K562 (cell line): ENCODE measurements around the gene PELI2. TPM values are rescaled to one million over a fixed set of nuclear protein-coding genes. Genes with fewer than 3 reads are reported as not detected.

Source experiments
- ATAC-seq: fragments of 200-7000 bp; cut with Tn5 transposase; 3 replicates; pipeline ENCODE4 v1.9.1; 2020; ENCODE audit warnings: moderate library complexity
- BruUV-seq: library from RNA; stranded (reverse); fragments of 400-500 nt; replicated peaks from 2 replicates; lab custom pipeline; 2021; lab: Mats Ljungman, UMichigan
- CTCF ChIA-PET: fragments of 300-600 bp; formaldehyde crosslinking; extraction: SDS; loops from one replicate; lab custom pipeline; 2021; ENCODE audit warnings: low intra/inter-chr PET ratio; lab: Yijun Ruan, JAX
- POLR2A ChIA-PET: fragments of 300-600, 350-650 bp; sonication (Branson Sonifier 250); formaldehyde crosslinking; extraction: SDS; loops from one replicate; lab custom pipeline; 2021; ENCODE audit warnings: antibody characterized with exemption, inconsistent platforms; lab: Yijun Ruan, JAX
- DNase-seq, 4 experiments: peaks; one replicate each; pipeline versions ENCODE4 v3.0.0 to v3.0.0-alpha.2; 2011 to 2018; ENCODE audit warnings: low spot score in 3 of 4, mixed read lengths in 3 of 4; ENCODE audit errors: extremely low read depth in 1 of 4
- FAIRE-seq: peaks from 2 replicates; lab custom pipeline; 2011; peaks lifted over from hg19 to GRCh38; lab: Jason Lieb, UNC
- H2AFZ ChIP-seq: 2 replicates; pipeline ENCODE4 v1.6.0; 2011; ENCODE audit warnings: low read depth, low read length, control low read depth, inconsistent platforms
- H3K27ac ChIP-seq: fragments of 200-600 bp; 3 replicates; pipeline ENCODE4 v1.8.0; 2011; ENCODE audit warnings: low read depth, mild to moderate bottlenecking, control low read depth, inconsistent platforms, low read length, moderate library complexity, mixed read lengths; ENCODE audit errors: extremely low read depth
- H3K27me3 ChIP-seq, 2 experiments: fragments of 300-600 bp in 1 of 2; 2 replicates in 1 of 2; 3 replicates in 1 of 2; pipeline versions ENCODE4 v1.6.0 to v1.8.0; 2011; ENCODE audit warnings: inconsistent platforms in 2 of 2, low read length in 2 of 2, mild to moderate bottlenecking in 1 of 2, mixed read lengths in 1 of 2, moderate library complexity in 1 of 2; ENCODE audit not compliant: control insufficient read depth in 2 of 2, insufficient read depth in 2 of 2
- H3K36me3 ChIP-seq: fragments of 300-600 bp; 3 replicates; pipeline ENCODE4 v1.8.0; 2011; ENCODE audit warnings: mild to moderate bottlenecking, low read length, inconsistent platforms; ENCODE audit not compliant: control insufficient read depth, insufficient read depth
- H3K4me1 ChIP-seq, 2 experiments: fragments of 200-600 bp in 1 of 2; replicated peaks in 1 of 2; 2 replicates in 1 of 2; 3 replicates in 1 of 2; pipeline versions ENCODE4 v1.5.1 to v1.8.0; 2011; ENCODE audit warnings: inconsistent platforms in 2 of 2, low read length in 2 of 2, mild to moderate bottlenecking in 1 of 2, mixed read lengths in 1 of 2, moderate library complexity in 1 of 2; ENCODE audit not compliant: control insufficient read depth in 2 of 2, insufficient read depth in 2 of 2
- H3K4me2 ChIP-seq: 2 replicates; pipeline ENCODE4 v1.6.1; 2011; ENCODE audit warnings: low read length, control low read depth, inconsistent platforms, mixed read lengths; ENCODE audit not compliant: insufficient read depth
- H3K4me3 ChIP-seq: fragments of 200-600 bp; sonication (generic), shearing (Covaris generic); 2 replicates; pipeline ENCODE4 v1.5.1; 2016; ENCODE audit warnings: control low read depth, inconsistent platforms
- H3K79me2 ChIP-seq: fragments of 200-600 bp; 3 replicates; pipeline ENCODE4 v1.8.0; 2011; ENCODE audit warnings: low read length, inconsistent platforms; ENCODE audit not compliant: control insufficient read depth, insufficient read depth
- H3K9ac ChIP-seq, 2 experiments: 2 replicates each; pipeline versions ENCODE4 v1.6.0 to v1.6.1; 2011; ENCODE audit warnings: low read depth in 2 of 2, low read length in 2 of 2, control low read depth in 1 of 2, inconsistent platforms in 1 of 2, mild to moderate bottlenecking in 1 of 2, mixed read lengths in 1 of 2; ENCODE audit not compliant: insufficient read depth in 1 of 2
- H3K9me1 ChIP-seq: one replicate; pipeline ENCODE4 v1.6.0; 2011; ENCODE audit warnings: inconsistent platforms, mild to moderate bottlenecking, low read length, moderate library complexity; ENCODE audit not compliant: control insufficient read depth, insufficient read depth
- H3K9me3 ChIP-seq: replicated peaks from 2 replicates; pipeline ENCODE4 v1.5.1; 2011; ENCODE audit warnings: low read depth, low read length, inconsistent platforms; ENCODE audit not compliant: control insufficient read depth, insufficient read depth
- H4K20me1 ChIP-seq: replicated peaks from 2 replicates; pipeline ENCODE4 v1.6.1; 2011; ENCODE audit warnings: low read length, inconsistent platforms, mixed read lengths; ENCODE audit not compliant: control insufficient read depth, insufficient read depth
- CGGBP1 ChIP-seq: fragments of 250-450 bp; sonication (Bioruptor Pico); IDR thresholded peaks from 2 replicates; pipeline ENCODE4 v1.9.0; 2021; ENCODE audit warnings: mild to moderate bottlenecking
- EZH2 ChIP-seq: IDR thresholded peaks from 2 replicates; pipeline ENCODE4 v1.6.1; 2012; ENCODE audit warnings: low read depth, mild to moderate bottlenecking, inconsistent platforms, low read length, borderline replicate concordance
- FOS ChIP-seq: IDR thresholded peaks from 3 replicates; pipeline ENCODE4 v1.6.1; 2011; ENCODE audit not compliant: insufficient read length; ENCODE audit errors: extremely low read depth
- JUNB ChIP-seq: fragments of 450-650 bp; formaldehyde crosslinking; conservative IDR thresholded peaks from 2 replicates; pipeline ENCODE4 v1.4.0; 2020; ENCODE audit warnings: mild to moderate bottlenecking
- STAT5B ChIP-seq: fragments of 250-450 bp; sonication (Bioruptor Pico); IDR thresholded peaks from 2 replicates; pipeline ENCODE4 v1.8.0; 2021; ENCODE audit warnings: mild to moderate bottlenecking, inconsistent platforms
- VEZF1 ChIP-seq: fragments of 200-800 bp; sonication (Bioruptor generic); IDR thresholded peaks from 2 replicates; pipeline ENCODE4 v1.6.1; 2017; ENCODE audit warnings: missing genetic modification characterization, missing compliant biosample characterization
- ZNF518B ChIP-seq: fragments of 250-450 bp; sonication (Bioruptor Pico); IDR thresholded peaks from 2 replicates; pipeline ENCODE4 v1.5.0; 2021; ENCODE audit warnings: mild to moderate bottlenecking, moderate library complexity
- ZNF778 ChIP-seq: fragments of 450-650 bp; formaldehyde crosslinking; IDR thresholded peaks from 2 replicates; pipeline ENCODE4 v1.4.0; 2020; ENCODE audit warnings: mild to moderate bottlenecking, moderate library complexity
- ZNF785 ChIP-seq: fragments of 250-450 bp; sonication (Bioruptor Pico); IDR thresholded peaks from 2 replicates; pipeline ENCODE4 v1.4.0; 2020; ENCODE audit warnings: mild to moderate bottlenecking
- WGBS: fragments of 100-300 bp; shearing (Covaris generic); methylation state at CpG from one replicate; pipeline ENCODE4 v1.1.6; 2016; ENCODE audit warnings: low coverage, mixed read lengths; ENCODE audit not compliant: insufficient coverage; ENCODE audit errors: missing lambda C conversion rate; 5-methylcytosine and 5-hydroxymethylcytosine counted together
- in situ Hi-C: fragments of 300-500 bp; cut with MboI; formaldehyde crosslinking; loops from 4 replicates; pipeline ENCODE4 v1.15.0; 2018; ENCODE audit warnings: inconsistent platforms, mixed read lengths
- intact Hi-C: fragments of 100-400 bp; cut with micrococcal nuclease; formaldehyde crosslinking; loops from 2 replicates; pipeline ENCODE4 v1.14.2; 2022
- polyA plus RNA-seq, 8 experiments: library from polyadenylated mRNA; depleted of rRNA in 4 of 8; stranded (reverse) in 5 of 8; unstranded in 3 of 8; fragments of >200 nt; fragmentation: Nextera tagmentation in 2 of 8; fragmentation: Illumina TruSeq in 1 of 8; extraction: Ambion mirVana in 2 of 8; extraction: Trizol in 1 of 8; gene quantifications; 2 replicates each; pipeline versions ENCODE4 v1.2.1 to v1.2.3, GENCODE V29; 2011 to 2014; ENCODE audit warnings: inconsistent platforms in 1 of 8, missing spikeins in 1 of 8
- total RNA-seq, 7 experiments: library from RNA; depleted of rRNA in 6 of 7; stranded (reverse); fragments of >200 nt in 6 of 7; fragmentation: Illumina TruSeq in 2 of 7; extraction: Trizol in 2 of 7; gene quantifications; 2 replicates each; pipeline versions ENCODE4 v1.2.1 to v1.2.3, GENCODE V29; 2011 to 2021; ENCODE audit warnings: low replicate concordance in 1 of 7
- TF ChIP-seq, protein P1 (sequence below), 2 experiments: IDR thresholded peaks; 2 replicates each; pipeline ENCODE4 v1.6.1; 2011; ENCODE audit warnings: borderline replicate concordance in 1 of 2, control low read depth in 1 of 2, low read depth in 1 of 2, low read length in 1 of 2, mild to moderate bottlenecking in 1 of 2, mixed read lengths in 1 of 2, moderate library complexity in 1 of 2; ENCODE audit not compliant: insufficient read depth in 1 of 2, insufficient read length in 1 of 2, poor library complexity in 1 of 2, severe bottlenecking in 1 of 2; ENCODE audit errors: extremely low read depth in 1 of 2
- TF ChIP-seq, protein P2 (sequence below): fragments of 250-450 bp; sonication (Bioruptor Pico); IDR thresholded peaks from 2 replicates; pipeline ENCODE4 v1.5.0; 2021; ENCODE audit warnings: mild to moderate bottlenecking, borderline replicate concordance

PELI2 gene
- total and polyA plus RNA-seq, 9 of the 15 experiments (the other 6 are each of a cell fraction or from before 2014, with no cell fraction given): 0.20 to 1.5 (median 0.44) TPM

DNA sequence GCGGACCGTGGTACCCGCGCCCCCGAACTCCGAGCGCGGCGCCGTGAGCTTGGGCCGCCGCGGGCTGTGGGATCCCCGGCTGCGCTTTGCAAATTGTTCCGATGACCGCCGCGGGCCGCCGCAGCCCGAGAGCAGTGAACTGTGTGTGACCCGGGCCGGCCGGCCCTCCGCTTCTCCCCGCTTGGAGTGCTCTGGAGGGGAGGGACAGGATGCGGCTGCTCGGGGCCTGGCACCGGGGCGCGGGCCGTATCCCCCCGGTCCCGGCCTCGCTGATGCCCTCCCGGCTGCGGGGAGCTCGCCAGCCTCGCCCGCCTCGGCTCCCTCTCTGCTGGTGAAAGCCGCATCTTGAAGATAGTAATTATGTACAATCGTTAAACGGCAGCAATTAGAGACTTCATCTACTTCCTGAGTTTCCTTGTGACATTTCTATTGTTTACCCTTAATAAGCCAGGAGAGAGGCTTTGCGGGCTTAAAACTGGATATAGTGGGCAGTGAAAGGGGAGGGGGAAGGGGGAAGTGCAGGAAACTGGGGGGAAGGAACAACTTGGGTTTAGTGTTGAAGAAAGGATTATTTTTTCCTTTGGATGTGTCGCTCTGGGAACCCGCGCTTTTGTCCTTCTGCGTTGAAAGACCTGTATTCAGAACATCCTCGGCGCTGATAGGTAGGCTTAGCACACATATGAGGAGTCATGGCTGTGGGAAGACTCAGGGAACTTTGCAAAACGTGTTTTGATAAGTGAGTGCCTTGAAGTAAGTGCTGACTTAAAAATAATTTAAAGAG is 1.2 kb downstream of the PELI2 start:
- POLR2A ChIA-PET: interaction anchor here (0.6 kb wide), 1 partner anchor 208 kb away, joined by 3 read pairs; no protein-coding TSS in a partner anchor
- in situ Hi-C loops: no loop called here
- peaks cover 5 to 13% of the 10 kb centered on the region in 2 experiments for H3K27me3 ChIP-seq
- TF ChIP-seq EZH2 (peak; percentile 45; the same call in 1 of the 2 replicates), ZNF785 (no peak), CGGBP1 (CRISPR knock-in tag) (no peak), FOS (no peak), STAT5B (no peak), VEZF1 (CRISPR knock-in tag) (peak; percentile 28), ZNF778 (no peak), ZNF518B (CRISPR knock-in tag) (no peak), JUNB (CRISPR knock-in tag) (no peak)
- TF ChIP-seq, protein P1, sequence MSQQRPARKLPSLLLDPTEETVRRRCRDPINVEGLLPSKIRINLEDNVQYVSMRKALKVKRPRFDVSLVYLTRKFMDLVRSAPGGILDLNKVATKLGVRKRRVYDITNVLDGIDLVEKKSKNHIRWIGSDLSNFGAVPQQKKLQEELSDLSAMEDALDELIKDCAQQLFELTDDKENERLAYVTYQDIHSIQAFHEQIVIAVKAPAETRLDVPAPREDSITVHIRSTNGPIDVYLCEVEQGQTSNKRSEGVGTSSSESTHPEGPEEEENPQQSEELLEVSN (IDR thresholded peaks at IDR 0.05; ENCODE audit: borderline replicate concordance in 1 of 2, extremely low read depth in 1 of 2, insufficient read depth in 1 of 2, insufficient read length in 1 of 2, low read depth in 1 of 2, low read length in 1 of 2, poor library complexity in 1 of 2, severe bottlenecking in 1 of 2): peak in 1 of 2 experiments; percentile 4
- TF ChIP-seq, protein P2, sequence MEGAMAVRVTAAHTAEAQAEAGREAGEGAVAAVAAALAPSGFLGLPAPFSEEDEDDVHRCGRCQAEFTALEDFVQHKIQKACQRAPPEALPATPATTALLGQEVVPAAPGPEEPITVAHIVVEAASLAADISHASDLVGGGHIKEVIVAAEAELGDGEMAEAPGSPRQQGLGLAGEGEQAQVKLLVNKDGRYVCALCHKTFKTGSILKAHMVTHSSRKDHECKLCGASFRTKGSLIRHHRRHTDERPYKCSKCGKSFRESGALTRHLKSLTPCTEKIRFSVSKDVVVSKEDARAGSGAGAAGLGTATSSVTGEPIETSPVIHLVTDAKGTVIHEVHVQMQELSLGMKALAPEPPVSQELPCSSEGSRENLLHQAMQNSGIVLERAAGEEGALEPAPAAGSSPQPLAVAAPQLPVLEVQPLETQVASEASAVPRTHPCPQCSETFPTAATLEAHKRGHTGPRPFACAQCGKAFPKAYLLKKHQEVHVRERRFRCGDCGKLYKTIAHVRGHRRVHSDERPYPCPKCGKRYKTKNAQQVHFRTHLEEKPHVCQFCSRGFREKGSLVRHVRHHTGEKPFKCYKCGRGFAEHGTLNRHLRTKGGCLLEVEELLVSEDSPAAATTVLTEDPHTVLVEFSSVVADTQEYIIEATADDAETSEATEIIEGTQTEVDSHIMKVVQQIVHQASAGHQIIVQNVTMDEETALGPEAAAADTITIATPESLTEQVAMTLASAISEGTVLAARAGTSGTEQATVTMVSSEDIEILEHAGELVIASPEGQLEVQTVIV: no peak

More for the DNA sequence above, 1.2 kb downstream of the PELI2 start:
- WGBS: 0% methylated on average over 4 of the region's 53 CpGs
- ATAC-seq (peak; percentile 63), DNase-seq (peak in 2 of 4 experiments; percentile 6 to 9), FAIRE-seq (no peak)
- Histone ChIP-seq H3K9ac (no peak overlapping the region), H3K9me3 (no peaks in the 10 kb centered on the region), H3K4me3 (peak overlapping the region; percentile 48), H3K36me3 (no peaks in the 10 kb centered on the region), H3K79me2 (no peaks in the 10 kb centered on the region), H3K27ac (no peak overlapping the region), H2AFZ (no peak overlapping the region), H3K4me1 (peaks cover 0 to 19% of the 10 kb centered on the region in 2 experiments; a peak in 2 of 5 replicates), H3K9me1 (no peaks in the 10 kb centered on the region), H3K4me2 (no peak overlapping the region), H4K20me1 (no peaks in the 10 kb centered on the region)
- no TSS peak for BruUV-seq
- CTCF ChIA-PET: no interaction called here
- intact Hi-C loops: loop anchor here (10.0 kb wide), 1 partner anchor 105 kb away; no protein-coding TSS in a partner anchor
